ENCODE data around the gene PACS2. TPM values are rescaled to one million over a fixed set of nuclear protein-coding genes. Genes with fewer than 3 reads are reported as not detected.

PACS2 gene
- total and polyA plus RNA-seq, 2 donors (not counting 3 experiments of a cell fraction or from before 2014, with no cell fraction given) = 52.7 to 86.3 TPM

DNA sequence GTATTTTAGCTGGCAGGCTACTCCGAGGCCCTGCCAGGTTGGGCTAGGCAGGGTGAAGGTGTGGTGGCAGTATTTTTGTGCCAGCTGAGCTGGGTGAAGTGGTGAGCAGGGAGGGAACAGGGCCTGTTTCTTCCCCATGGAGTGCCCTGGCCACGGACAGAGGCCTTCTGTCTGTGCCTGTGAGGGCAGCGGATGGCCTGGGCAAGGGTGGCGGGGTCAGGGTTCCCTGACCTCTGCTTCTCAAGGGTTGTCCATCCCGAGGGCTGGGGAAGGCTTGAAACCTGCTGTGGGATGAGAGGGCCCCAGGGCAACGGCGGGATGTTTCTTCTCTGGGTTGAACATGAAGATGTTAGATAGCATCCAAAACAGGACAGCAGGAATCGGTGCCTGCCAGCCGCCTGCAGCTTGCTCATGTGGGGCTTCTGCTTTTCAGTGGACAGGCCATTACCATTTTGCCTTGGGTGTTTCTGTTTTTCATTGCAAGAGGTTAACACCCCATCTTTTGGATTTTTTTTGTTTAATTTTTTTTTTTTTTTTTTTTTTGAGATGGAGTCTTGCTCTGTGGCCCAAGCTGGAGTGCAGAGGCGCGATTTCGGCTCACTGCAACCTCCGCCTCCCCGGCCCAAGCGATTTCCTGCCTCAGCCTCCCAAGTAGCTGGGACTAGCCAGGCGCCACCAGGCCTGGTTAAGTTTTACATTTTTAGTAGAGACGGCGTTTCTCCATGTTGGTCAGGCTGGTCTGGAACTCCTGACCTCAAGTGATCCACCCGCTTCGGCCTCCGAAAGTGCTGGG is 108.3 kb downstream of the PACS2 start:
- FAIRE-seq = no peak
- DNase-seq (ENCODE audit: low read depth, low spot score) = no peak
- H3K27me3 ChIP-seq (ENCODE audit: control insufficient read depth in 2 of 2, insufficient read depth in 2 of 2, low read length in 2 of 2) = no peaks in the 10 kb centered on the region
- H3K9me1 ChIP-seq (replicated peaks; ENCODE audit: control insufficient read depth, extremely low read depth, insufficient read depth, low read length) = no peaks in the 10 kb centered on the region
- ChIA-PET POLR2A (no interaction called here), CTCF (no interaction called here)
- no peak overlapping the region for H2AFZ ChIP-seq (ENCODE audit: low read depth, low read length)
- H3K9me3 ChIP-seq (replicated peaks; ENCODE audit: control insufficient read depth, insufficient read depth, low read length) = no peaks in the 10 kb centered on the region
- no peaks in the 10 kb centered on the region for H4K20me1 ChIP-seq (replicated peaks; ENCODE audit: control insufficient read depth, extremely low read depth, insufficient read depth, low read length)
- no peak overlapping the region for H3K9ac ChIP-seq (replicated peaks; ENCODE audit: extremely low read depth, insufficient read depth, low read length)
- H3K36me3 ChIP-seq (ENCODE audit: control insufficient read depth in 2 of 2, extremely low read depth in 1 of 2, insufficient read depth in 2 of 2, low read length in 2 of 2) = peaks cover 0 to 10% of the 10 kb centered on the region in 2 experiments
- intact Hi-C loops (cut with micrococcal nuclease) (no loop called here), dilution Hi-C loops (cut with MboI; ENCODE audit: extremely low pct_ligation_motif_present, low sequenced_read_pairs) (no loop called here)
- peaks cover 18% of the 10 kb centered on the region for H3K4me1 ChIP-seq (ENCODE audit: control insufficient read depth, extremely low read depth, insufficient read depth, low read length)
- H3K4me2 ChIP-seq (ENCODE audit: insufficient read depth, low read length) = no peak overlapping the region
- TF ChIP-seq POLR2AphosphoS5 (IDR thresholded peaks at IDR 0.05; ENCODE audit: insufficient read depth, low read depth, low read length) (no peak), POLR2A (IDR thresholded peaks at IDR 0.05; ENCODE audit: low read depth, low read length) (no peak), MYC (IDR thresholded peaks at IDR 0.05; ENCODE audit: low read depth, low read length) (no peak), EZH2 (IDR thresholded peaks at IDR 0.05; ENCODE audit: borderline replicate concordance, low read depth, low read length, severe bottlenecking) (no peak), GATA2 (IDR thresholded peaks at IDR 0.05; ENCODE audit: insufficient read depth, insufficient read length, low read depth, low read length) (no peak), JUN (IDR thresholded peaks at IDR 0.05; ENCODE audit: borderline replicate concordance, insufficient read depth, insufficient read length, low read depth) (no peak), FOS (IDR thresholded peaks at IDR 0.05; ENCODE audit: borderline replicate concordance, insufficient read depth, low read length) (no peak)
- TF ChIP-seq, protein P1, sequence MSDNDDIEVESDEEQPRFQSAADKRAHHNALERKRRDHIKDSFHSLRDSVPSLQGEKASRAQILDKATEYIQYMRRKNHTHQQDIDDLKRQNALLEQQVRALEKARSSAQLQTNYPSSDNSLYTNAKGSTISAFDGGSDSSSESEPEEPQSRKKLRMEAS (IDR thresholded peaks at IDR 0.05; ENCODE audit: insufficient read depth, insufficient read length) = no peak
- TF ChIP-seq, protein P2, sequence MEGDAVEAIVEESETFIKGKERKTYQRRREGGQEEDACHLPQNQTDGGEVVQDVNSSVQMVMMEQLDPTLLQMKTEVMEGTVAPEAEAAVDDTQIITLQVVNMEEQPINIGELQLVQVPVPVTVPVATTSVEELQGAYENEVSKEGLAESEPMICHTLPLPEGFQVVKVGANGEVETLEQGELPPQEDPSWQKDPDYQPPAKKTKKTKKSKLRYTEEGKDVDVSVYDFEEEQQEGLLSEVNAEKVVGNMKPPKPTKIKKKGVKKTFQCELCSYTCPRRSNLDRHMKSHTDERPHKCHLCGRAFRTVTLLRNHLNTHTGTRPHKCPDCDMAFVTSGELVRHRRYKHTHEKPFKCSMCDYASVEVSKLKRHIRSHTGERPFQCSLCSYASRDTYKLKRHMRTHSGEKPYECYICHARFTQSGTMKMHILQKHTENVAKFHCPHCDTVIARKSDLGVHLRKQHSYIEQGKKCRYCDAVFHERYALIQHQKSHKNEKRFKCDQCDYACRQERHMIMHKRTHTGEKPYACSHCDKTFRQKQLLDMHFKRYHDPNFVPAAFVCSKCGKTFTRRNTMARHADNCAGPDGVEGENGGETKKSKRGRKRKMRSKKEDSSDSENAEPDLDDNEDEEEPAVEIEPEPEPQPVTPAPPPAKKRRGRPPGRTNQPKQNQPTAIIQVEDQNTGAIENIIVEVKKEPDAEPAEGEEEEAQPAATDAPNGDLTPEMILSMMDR (IDR thresholded peaks at IDR 0.05; ENCODE audit: extremely low read depth in 1 of 2, insufficient read depth in 1 of 2, low read depth in 1 of 2, low read length in 2 of 2) = no peak
- no TSS peak for BruUV-seq (replicated peaks)
- no peak overlapping the region for H3K27ac ChIP-seq (ENCODE audit: insufficient read depth, low read depth, low read length)
- H3K4me3 ChIP-seq (replicated peaks in 1 of 3; ENCODE audit: insufficient read depth in 1 of 3, low read depth in 1 of 3, low read length in 3 of 3) = no peak overlapping the region
- H3K79me2 ChIP-seq (ENCODE audit: control insufficient read depth, insufficient read depth, low read length) = peaks cover 77% of the 10 kb centered on the region
